GM12878 (cell line): Measurements from ENCODE around the gene AMBRA1. TPM values are rescaled to one million over a fixed set of nuclear protein-coding genes. Genes with fewer than 3 reads are reported as not detected.

ENCODE experiments used
- CBX3 ChIP-seq: fragments of 200-600 bp; sonication (generic); IDR thresholded peaks from 2 replicates; pipeline ENCODE4 v1.6.1; 2016; ENCODE audit warnings: low read depth, borderline replicate concordance
- JUND ChIP-seq: IDR thresholded peaks from 2 replicates; pipeline ENCODE4 v1.6.1; 2012; ENCODE audit warnings: low read depth, mild to moderate bottlenecking, low read length, improper control_type of control experiment, moderate library complexity
- MYC ChIP-seq: IDR thresholded peaks from 2 replicates; pipeline ENCODE4 v1.6.1; 2011; ENCODE audit warnings: mild to moderate bottlenecking, low read length, moderate library complexity, inconsistent platforms; ENCODE audit not compliant: insufficient read depth, insufficient replicate concordance, insufficient read length, severe bottlenecking
- NFXL1 ChIP-seq: fragments of 450-650 bp; IDR thresholded peaks from 2 replicates; pipeline ENCODE4 v1.6.1; 2017; ENCODE audit warnings: antibody characterized with exemption, mild to moderate bottlenecking, borderline replicate concordance
- PAX8 ChIP-seq: fragments of 450-650 bp; IDR thresholded peaks from 2 replicates; pipeline ENCODE4 v1.6.1; 2017; ENCODE audit warnings: mild to moderate bottlenecking, moderate library complexity
- POLR2AphosphoS5 ChIP-seq: IDR thresholded peaks from 2 replicates; pipeline ENCODE4 v1.6.1; 2011; ENCODE audit warnings: mild to moderate bottlenecking, low read length, inconsistent platforms
- RELB ChIP-seq: fragments of 450-650 bp; IDR thresholded peaks from 2 replicates; pipeline ENCODE4 v1.6.1; 2017; ENCODE audit warnings: low read depth, mild to moderate bottlenecking, moderate library complexity
- SMAD5 ChIP-seq: IDR thresholded peaks from 2 replicates; pipeline ENCODE4 v1.6.1; 2016; ENCODE audit warnings: antibody characterized with exemption, low read depth
- SP1 ChIP-seq: IDR thresholded peaks from one replicate; pipeline ENCODE4 v1.6.1; 2011; ENCODE audit warnings: low read depth, low read length
- SREBF1 ChIP-seq: IDR thresholded peaks from 2 replicates; pipeline ENCODE4 v1.6.1; 2012; ENCODE audit warnings: mild to moderate bottlenecking, low read length
- ZBTB40 ChIP-seq: fragments of 450-650 bp; IDR thresholded peaks from 2 replicates; pipeline ENCODE4 v1.6.1; 2016; ENCODE audit warnings: mild to moderate bottlenecking, moderate library complexity, borderline replicate concordance
- polyA plus RNA-seq, 11 experiments: library from polyadenylated mRNA; depleted of rRNA in 4 of 11; unstranded in 6 of 11; stranded (reverse) in 5 of 11; fragments of >200 nt; fragmentation: Nextera tagmentation in 4 of 11; fragmentation: Illumina TruSeq in 1 of 11; extraction: Ambion mirVana in 4 of 11; extraction: Trizol in 1 of 11; gene quantifications; 1 replicate in 1 of 11; 2 replicates in 10 of 11; pipeline versions ENCODE4 v1.2.1 to v1.2.3, GENCODE V29; 2011 to 2016; ENCODE audit warnings: inconsistent platforms in 2 of 11, missing spikeins in 2 of 11, low read depth in 1 of 11
- total RNA-seq, 4 experiments: library from RNA; depleted of rRNA in 3 of 4; stranded (reverse); fragments of >200 nt in 3 of 4; fragmentation: Illumina TruSeq in 1 of 4; extraction: Trizol in 1 of 4; gene quantifications; 2 replicates each; pipeline versions ENCODE4 v1.2.1 to v1.2.3, GENCODE V29; 2013 to 2021
- TF ChIP-seq, protein P1 (sequence below): IDR thresholded peaks from 2 replicates; pipeline ENCODE4 v1.6.1; 2011; ENCODE audit warnings: low read depth, mild to moderate bottlenecking, low read length, moderate library complexity, borderline replicate concordance; ENCODE audit errors: extremely low read depth
- TF ChIP-seq, protein P2 (sequence below): IDR thresholded peaks from 2 replicates; pipeline ENCODE4 v1.6.1; 2012; ENCODE audit warnings: mild to moderate bottlenecking, low read depth, low read length
- TF ChIP-seq, protein P3 (sequence below): IDR thresholded peaks from 2 replicates; pipeline ENCODE4 v1.6.1; 2011; ENCODE audit warnings: low read depth, low read length, improper control_type of control experiment, borderline replicate concordance

Gene AMBRA1
- total and polyA plus RNA-seq, 10 of the 15 experiments (the other 5 are each of a cell fraction or from before 2014, with no cell fraction given): 0.57 to 34.3 (median 13.7) TPM

DNA sequence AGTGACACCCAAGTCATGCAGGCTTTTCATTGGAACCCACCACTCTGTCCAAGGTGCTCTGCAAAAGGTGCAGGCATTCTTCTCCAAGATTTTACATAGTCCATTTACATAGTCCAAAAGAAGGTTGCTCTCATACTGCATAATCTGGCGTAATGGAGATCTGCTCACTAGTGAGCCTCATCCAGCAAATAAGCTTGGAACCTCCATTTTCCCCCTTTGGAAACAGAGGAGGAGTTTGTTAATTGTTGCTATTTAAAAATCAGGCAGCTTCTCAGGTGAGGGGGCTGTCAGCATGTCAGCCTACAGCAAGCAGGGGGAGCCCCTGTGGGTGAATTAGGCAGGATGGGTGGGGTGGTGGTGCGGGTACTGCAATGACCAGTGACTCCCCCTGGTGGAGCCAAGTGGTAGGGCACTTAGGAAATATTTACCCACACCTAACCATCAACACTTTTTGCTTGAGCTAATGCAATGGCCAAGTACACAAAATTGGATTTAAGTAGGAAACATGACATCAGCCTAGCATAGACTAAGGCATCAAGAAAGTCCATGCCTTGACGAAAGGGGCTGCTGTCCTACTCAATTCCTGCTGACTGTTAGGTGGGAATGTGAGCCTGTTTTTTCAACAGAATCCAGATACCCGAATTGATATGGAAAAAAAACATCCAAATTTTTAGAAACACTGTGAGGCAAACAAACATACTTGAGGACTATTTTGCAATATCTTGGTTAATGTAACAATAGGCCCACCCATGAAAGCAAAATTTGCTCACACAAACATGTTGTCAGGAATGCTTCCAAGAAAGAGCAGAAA lies 64.5 kb downstream of the AMBRA1 start (continued):
- TF ChIP-seq ZBTB40 (no peak), POLR2AphosphoS5 (no peak), PAX8 (no peak), SMAD5 (no peak), SREBF1 (no peak), JUND (0 out of 2 replicates have a peak, but pooled peaks have one; percentile 7), RELB (no peak), CBX3 (no peak), NFXL1 (no peak), SP1 (no peak), MYC (no peak)
- TF ChIP-seq, protein P1, sequence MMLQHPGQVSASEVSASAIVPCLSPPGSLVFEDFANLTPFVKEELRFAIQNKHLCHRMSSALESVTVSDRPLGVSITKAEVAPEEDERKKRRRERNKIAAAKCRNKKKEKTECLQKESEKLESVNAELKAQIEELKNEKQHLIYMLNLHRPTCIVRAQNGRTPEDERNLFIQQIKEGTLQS: no peak
- TF ChIP-seq, protein P2, sequence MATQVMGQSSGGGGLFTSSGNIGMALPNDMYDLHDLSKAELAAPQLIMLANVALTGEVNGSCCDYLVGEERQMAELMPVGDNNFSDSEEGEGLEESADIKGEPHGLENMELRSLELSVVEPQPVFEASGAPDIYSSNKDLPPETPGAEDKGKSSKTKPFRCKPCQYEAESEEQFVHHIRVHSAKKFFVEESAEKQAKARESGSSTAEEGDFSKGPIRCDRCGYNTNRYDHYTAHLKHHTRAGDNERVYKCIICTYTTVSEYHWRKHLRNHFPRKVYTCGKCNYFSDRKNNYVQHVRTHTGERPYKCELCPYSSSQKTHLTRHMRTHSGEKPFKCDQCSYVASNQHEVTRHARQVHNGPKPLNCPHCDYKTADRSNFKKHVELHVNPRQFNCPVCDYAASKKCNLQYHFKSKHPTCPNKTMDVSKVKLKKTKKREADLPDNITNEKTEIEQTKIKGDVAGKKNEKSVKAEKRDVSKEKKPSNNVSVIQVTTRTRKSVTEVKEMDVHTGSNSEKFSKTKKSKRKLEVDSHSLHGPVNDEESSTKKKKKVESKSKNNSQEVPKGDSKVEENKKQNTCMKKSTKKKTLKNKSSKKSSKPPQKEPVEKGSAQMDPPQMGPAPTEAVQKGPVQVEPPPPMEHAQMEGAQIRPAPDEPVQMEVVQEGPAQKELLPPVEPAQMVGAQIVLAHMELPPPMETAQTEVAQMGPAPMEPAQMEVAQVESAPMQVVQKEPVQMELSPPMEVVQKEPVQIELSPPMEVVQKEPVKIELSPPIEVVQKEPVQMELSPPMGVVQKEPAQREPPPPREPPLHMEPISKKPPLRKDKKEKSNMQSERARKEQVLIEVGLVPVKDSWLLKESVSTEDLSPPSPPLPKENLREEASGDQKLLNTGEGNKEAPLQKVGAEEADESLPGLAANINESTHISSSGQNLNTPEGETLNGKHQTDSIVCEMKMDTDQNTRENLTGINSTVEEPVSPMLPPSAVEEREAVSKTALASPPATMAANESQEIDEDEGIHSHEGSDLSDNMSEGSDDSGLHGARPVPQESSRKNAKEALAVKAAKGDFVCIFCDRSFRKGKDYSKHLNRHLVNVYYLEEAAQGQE: no peak
- TF ChIP-seq, protein P3, sequence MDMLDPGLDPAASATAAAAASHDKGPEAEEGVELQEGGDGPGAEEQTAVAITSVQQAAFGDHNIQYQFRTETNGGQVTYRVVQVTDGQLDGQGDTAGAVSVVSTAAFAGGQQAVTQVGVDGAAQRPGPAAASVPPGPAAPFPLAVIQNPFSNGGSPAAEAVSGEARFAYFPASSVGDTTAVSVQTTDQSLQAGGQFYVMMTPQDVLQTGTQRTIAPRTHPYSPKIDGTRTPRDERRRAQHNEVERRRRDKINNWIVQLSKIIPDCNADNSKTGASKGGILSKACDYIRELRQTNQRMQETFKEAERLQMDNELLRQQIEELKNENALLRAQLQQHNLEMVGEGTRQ: no peak
